Neutrophil (primary cell): ENCODE data around the gene TMEM131.
"Not testable (repeated sequence)": the region's sequence is repeated elsewhere in the genome, so short reads cannot be mapped to it uniquely, and the experiment has no call there.

Source experiments
- H3K27ac ChIP-seq: fragments of 200-600 bp; sonication (generic); 2 replicates; pipeline ENCODE4 v1.5.1; 2016; ENCODE audit warnings: mild to moderate bottlenecking, moderate library complexity
- H3K27me3 ChIP-seq: fragments of 200-600 bp; sonication (generic); 2 replicates; pipeline ENCODE4 v1.6.0; 2016; ENCODE audit warnings: mild to moderate bottlenecking
- H3K36me3 ChIP-seq: fragments of 200-600 bp; sonication (generic); 2 replicates; pipeline ENCODE4 v1.5.1; 2017
- H3K4me1 ChIP-seq, 2 experiments: fragments of 200-600 bp in 1 of 2; sonication (generic) in 1 of 2; 1 replicate in 1 of 2; 2 replicates in 1 of 2; pipeline versions ENCODE4 v1.5.1 to v1.6.1; 2013 to 2016; ENCODE audit warnings: low read depth in 1 of 2, low read length in 1 of 2, mild to moderate bottlenecking in 1 of 2, moderate library complexity in 1 of 2; ENCODE audit not compliant: control insufficient read depth in 1 of 2, insufficient read depth in 1 of 2
- H3K4me3 ChIP-seq, 2 experiments: fragments of 200-600 bp in 1 of 2; sonication (generic) in 1 of 2; 1 replicate in 1 of 2; 2 replicates in 1 of 2; pipeline ENCODE4 v1.5.1; 2013 to 2016; ENCODE audit warnings: low read depth in 1 of 2, low read length in 1 of 2, mild to moderate bottlenecking in 1 of 2, moderate library complexity in 1 of 2
- H3K9me3 ChIP-seq: fragments of 200-600 bp; sonication (generic); 2 replicates; pipeline ENCODE4 v1.5.1; 2016
- CTCF ChIP-seq: fragments of 200-600 bp; sonication (generic); IDR thresholded peaks from 2 replicates; pipeline ENCODE4 v1.5.1; 2016; ENCODE audit warnings: antibody characterized with exemption

TMEM131 gene

GRCh38 chr2:97861177-97861576 is 134.6 kb downstream of the TMEM131 start:
- H3K9me3 ChIP-seq, result no peaks in the 10 kb centered on the region
- H3K4me1 ChIP-seq, result peaks cover 16 to 29% of the 10 kb centered on the region in 2 experiments
- TF ChIP-seq CTCF, result no peak
- H3K27me3 ChIP-seq, result no peaks in the 10 kb centered on the region
- no peak overlapping the region for H3K4me3 ChIP-seq
- peaks cover 4% of the 10 kb centered on the region for H3K36me3 ChIP-seq
- no peak overlapping the region for H3K27ac ChIP-seq

GRCh38 chr2:97858442-97858841 is 137.3 kb downstream of the TMEM131 start:
- Histone ChIP-seq H3K36me3 (peaks cover 4% of the 10 kb centered on the region), H3K9me3 (no peaks in the 10 kb centered on the region)
- no peak for TF ChIP-seq CTCF

GRCh38 chr2:97857553-97857952 is 138.2 kb downstream of the TMEM131 start:
- H3K36me3 ChIP-seq, result peaks cover 4% of the 10 kb centered on the region
- no peaks in the 10 kb centered on the region for H3K27me3 ChIP-seq
- no peak for TF ChIP-seq CTCF
- H3K27ac ChIP-seq, result no peak overlapping the region
- H3K4me3 ChIP-seq, result no peak overlapping the region
- H3K4me1 ChIP-seq, result peaks cover 16 to 29% of the 10 kb centered on the region in 2 experiments
- H3K9me3 ChIP-seq, result no peaks in the 10 kb centered on the region

More at GRCh38 chr2:97858442-97858841, 137.3 kb downstream of the TMEM131 start:
- Histone ChIP-seq H3K27me3 (no peaks in the 10 kb centered on the region), H3K4me1 (peaks cover 16 to 29% of the 10 kb centered on the region in 2 experiments), H3K4me3 (no peak overlapping the region), H3K27ac (peak overlapping the region; percentile 47)

- H3K27ac ChIP-seq, H3K9me3 ChIP-seq, H3K4me1 ChIP-seq, H3K4me3 ChIP-seq, H3K27me3 ChIP-seq, H3K36me3 ChIP-seq: not testable (repeated sequence)
Observed at GRCh38 chr2:97853057-97853456, 142.7 kb downstream of the TMEM131 start.

- H3K4me1 ChIP-seq, result peaks cover 3 to 5% of the 10 kb centered on the region in 2 experiments
- no peaks in the 10 kb centered on the region for H3K9me3 ChIP-seq
- no peak overlapping the region for H3K4me3 ChIP-seq
- no peak overlapping the region for H3K27ac ChIP-seq
- no peaks in the 10 kb centered on the region for H3K27me3 ChIP-seq
- TF ChIP-seq CTCF, result no peak
- no peaks in the 10 kb centered on the region for H3K36me3 ChIP-seq
Observed at GRCh38 chr2:97851172-97851571, 144.6 kb downstream of the TMEM131 start.

GRCh38 chr2:97849881-97850528 is 145.7 kb downstream of the TMEM131 start:
- Histone ChIP-seq H3K27ac (no peak overlapping the region), H3K4me3 (no peak overlapping the region), H3K27me3 (no peaks in the 10 kb centered on the region), H3K4me1 (peaks cover 15 to 17% of the 10 kb centered on the region in 2 experiments), H3K36me3 (no peaks in the 10 kb centered on the region), H3K9me3 (no peaks in the 10 kb centered on the region)
- TF ChIP-seq CTCF, result no peak
